NCI-H2029 treated with DMSO at 0.1 percent for 48 hours (cell line): Measurements from ENCODE around the gene ZNF91.
"Not testable (repeated sequence)": the region's sequence is repeated elsewhere in the genome, so short reads cannot be mapped to it uniquely, and the experiment has no call there.

Experiments
- DNase-seq: peaks from one replicate; lab custom pipeline; 2025; lab: John Stamatoyannopoulos, UW

The ZNF91 gene

DNA sequence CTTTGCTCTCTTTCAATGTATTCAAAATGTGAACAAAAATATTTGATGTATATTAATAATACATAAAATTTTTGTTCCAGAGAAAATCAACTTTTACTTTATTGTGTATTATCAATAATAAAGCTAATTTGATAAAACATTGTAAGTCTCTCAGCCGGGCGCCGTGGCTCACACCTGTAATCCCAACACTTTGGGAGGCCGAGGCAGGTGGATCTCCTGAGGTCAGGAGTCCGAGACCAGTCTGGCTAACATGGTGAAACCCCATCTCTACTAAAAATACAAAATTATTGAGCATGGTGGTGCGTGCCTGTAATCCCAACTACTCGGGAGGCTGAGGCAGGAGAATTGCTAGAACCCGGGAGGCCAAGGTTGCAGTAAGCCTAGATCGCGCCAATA, 449 bp upstream of the ZNF91 start:
- DNase-seq, result not testable (repeated sequence)

GRCh38 chr19:23394511-23394910, 760 bp downstream of the ZNF91 start:
- DNase-seq, result no peak

DNA sequence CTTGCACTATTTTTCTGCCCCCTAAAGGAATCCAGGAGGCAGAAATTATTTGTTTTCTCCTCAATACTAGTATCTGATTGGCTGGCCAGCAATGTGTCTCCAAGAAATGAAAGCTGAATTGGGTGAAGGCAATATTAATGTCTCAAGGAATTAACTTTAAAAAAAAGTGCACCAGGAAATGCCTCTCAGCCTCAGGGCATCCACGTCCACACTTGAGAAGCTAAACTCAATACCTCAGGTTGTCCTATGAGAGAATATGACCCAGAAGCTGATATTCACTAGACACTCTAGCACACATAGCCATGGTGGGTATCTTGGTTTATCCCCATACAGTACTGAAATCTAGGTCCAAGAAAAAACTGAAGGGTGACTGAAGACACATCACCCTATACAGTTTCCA, 2.1 kb downstream of the ZNF91 start:
- DNase-seq, result no peak

DNA sequence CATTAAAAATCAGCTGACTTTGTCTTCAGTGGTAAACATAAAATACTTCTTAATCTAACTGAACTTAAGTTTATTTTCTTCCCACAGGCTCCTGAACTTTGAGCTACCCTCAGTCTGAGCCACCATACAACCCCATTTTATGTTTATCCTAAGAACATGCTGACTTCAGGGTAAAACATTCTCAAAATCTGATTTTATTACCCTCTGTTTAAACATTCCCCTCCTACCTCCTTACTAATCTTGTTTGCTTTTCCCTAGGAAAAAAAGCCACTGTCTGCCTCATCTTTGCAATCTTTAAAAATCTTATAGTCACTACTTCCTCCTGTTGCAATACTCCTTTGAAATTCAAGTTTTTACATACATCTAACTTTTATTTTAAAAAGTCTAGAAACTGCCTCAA, 4.0 kb downstream of the ZNF91 start:
- DNase-seq, result no peak

DNA sequence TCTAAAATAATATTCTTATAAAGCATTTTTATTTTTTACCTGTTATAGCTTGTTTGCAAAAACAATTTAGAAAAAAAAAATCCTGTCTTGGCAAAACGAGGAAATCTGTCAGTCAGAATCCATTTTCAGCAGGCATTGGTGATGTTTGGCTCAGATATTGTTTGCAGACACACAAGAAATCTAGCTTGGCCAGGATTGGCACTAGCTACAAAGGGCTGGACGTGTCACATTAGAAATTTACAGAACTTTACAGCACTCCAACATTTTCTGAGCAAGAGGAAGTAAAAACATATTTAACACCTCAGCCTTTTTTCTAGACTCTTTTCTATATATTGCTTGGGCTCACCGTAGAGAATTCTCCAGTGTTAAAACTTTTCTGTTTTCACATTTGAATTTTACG, 9.9 kb downstream of the ZNF91 start:
- no peak for DNase-seq

DNA sequence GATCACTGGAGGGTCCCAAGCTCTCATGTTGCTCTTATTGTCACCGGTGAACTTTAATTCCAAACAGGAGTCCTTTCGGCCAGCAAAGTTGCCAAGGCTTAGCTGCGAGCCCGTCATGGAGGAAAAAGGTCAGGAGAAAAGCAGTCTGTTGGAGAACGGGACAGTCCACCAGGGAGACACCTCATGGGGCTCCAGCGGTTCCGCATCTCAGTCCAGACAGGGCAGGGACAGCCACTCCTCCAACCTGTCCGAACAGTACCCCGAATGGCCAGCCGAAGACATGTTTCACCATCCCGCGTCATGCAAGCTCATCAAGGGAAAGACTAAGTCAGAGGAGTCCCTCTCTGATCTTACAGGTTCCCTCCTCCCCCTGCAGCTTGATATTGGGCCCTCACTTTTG, 10.4 kb downstream of the ZNF91 start:
- no peak for DNase-seq

DNA sequence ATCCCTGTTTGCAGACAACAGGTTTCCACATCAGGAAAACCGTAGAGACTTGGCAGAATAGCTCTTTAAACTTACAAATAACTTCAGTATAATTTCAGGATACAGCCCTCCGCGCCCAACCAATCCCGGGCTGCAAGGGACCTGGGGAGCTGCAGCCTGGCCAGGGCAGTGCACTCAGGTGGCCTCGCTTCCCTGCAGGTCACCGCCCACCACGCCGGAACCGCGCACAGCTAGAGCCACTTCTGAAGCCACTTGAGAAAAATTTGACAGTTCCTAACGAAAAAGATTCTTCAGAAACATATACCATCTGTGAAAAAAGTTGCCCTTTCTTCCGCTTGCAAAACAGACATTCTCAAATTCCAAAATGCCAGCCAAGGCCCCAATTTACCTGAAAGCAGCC, 11.1 kb downstream of the ZNF91 start:
- no peak for DNase-seq

DNA sequence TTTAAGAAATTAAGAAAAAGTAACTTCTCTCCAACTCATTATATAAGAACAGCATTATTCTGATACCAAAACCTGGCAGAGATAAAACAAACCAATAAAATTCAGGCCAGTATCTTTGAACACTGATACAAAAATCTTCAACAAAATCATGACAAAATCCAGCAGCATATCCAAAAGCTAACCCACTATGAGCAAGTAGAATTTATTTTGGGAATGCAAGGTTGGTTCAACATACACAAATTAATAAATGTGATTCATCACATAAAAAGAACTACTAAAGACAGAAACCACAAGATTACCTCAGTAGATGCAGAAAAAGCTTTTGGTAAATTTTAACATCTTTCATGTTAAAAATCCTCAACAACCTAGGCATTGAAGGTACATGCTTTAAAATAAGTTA, 12.3 kb downstream of the ZNF91 start:
- no peak for DNase-seq

- no peak for DNase-seq
Observed at GRCh38 chr19:23381114-23381513, 14.2 kb downstream of the ZNF91 start.

GRCh38 chr19:23379671-23380070, 15.6 kb downstream of the ZNF91 start:
- peak; percentile 5 for DNase-seq

DNA sequence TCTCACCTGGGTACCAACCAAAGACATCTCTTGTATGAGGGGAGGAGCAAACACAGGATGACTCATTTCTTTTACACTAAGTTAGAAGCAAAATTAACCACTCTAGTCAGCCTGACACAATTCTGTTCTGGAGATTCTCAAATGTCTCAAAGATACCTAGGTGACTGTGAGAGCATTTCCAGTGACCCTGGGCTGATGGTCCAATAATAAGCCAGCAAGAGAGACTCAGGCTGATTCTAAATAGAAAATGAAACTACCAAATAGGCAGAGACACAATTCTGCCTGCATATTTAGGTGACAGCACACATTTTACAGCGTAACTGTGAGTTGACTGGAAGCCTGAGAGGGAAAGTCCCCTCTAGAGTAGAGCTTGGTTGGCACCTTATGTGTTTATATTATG, 16.3 kb downstream of the ZNF91 start:
- no peak for DNase-seq

DNA sequence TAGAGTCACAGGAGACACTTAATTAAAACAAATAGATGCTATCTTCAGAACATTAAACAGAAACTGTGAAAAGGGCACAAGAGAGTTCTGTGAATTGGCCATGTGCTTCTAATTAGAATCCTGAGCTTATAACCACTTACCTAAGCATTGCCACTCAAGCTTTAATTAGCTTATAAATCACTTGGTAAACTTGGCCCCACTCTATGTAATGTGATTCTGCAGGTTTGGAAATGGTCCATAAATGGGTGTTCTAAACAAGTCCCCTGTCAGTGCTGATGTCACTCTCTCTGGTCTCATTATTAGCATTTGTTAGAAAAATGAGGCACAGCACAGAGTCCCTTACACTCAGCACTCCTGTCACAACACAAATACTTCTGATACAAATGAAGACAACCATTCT, 18.0 kb downstream of the ZNF91 start:
- peak; percentile 16 for DNase-seq

GRCh38 chr19:23366437-23366836, 28.8 kb downstream of the ZNF91 start:
- DNase-seq, result no peak

- DNase-seq, result not testable (repeated sequence)
Observed at GRCh38 chr19:23366031-23366430, 29.2 kb downstream of the ZNF91 start.

DNA sequence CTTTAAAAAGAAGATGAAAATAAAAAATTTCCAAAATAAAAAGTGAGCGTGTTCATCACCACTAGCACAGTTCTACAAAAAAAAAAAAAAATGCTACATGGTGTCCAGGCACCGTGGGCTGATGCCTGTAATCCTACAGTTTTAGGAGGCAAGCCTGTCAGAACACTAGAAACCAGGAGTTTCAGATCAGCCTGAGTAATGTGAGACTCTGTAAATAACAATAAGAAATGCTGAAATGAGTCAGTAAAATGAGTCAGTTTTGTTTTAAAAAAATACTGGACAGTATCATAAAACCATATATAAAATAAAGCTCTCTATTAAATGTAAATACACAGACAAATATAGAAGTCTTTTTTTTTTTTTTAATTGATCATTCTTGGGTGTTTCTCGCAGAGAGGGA, 30.0 kb downstream of the ZNF91 start:
- no peak for DNase-seq

DNA sequence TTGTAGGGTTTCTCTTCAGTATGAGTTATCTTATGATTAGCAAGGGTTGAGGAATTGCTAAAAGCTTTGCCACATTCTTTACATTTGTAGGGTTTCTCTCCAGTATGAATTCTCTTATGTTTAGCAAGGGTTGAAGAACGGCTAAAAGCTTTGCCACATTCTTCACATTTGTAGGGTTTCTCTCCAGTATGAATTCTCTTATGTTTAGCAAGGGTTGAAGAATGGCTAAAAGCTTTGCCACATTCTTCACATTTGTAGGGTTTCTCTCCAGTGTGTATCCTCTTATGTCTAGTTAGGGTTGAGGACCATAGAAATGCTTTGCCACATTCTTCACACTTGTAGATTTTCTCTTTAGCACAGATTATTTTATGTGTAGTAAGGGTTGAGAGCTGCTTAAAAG, 33.4 kb downstream of the ZNF91 start:
- not testable (repeated sequence) for DNase-seq

DNA sequence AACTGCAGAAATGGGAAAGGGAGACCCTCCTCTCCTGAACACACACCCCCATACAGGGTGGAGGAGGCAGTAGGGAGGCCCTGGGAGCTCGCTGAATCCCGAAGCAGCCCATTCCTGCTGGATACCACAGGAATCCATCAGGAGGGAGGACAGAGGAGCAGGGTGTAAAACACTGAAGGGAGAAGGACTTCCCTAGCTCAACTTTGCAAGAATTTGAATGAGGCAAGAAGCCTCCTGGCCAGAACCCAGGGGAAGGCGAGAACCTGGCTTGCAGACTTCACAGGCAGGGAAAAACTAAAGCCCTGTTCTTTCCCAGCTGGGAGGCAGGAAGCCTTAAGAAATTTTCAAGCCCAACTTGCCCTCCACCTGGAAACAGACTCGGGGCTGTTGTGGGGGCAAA, 43.5 kb downstream of the ZNF91 start:
- no peak for DNase-seq

- DNase-seq, result no peak
Observed at GRCh38 chr19:23346696-23347095, 48.6 kb downstream of the ZNF91 start.

DNA sequence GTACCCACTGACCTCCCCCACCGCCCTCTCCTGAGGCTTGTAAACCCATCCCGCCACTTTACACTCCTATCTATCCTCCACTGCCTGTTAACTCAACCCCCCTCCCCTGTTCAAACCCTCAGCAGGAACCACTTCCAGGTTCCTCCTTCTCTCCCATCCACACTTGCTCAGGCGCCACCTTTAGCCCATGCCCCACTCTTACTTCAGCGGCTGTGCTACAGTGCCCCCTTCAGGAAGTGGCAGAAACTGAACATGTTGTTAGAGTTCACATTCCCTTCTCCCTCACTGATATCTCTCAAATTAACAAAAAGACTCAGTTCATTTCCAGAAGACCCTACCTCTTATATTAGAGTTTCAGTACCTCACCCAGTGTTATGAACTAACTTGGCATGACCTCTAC, 49.4 kb downstream of the ZNF91 start:
- DNase-seq, result no peak

DNA sequence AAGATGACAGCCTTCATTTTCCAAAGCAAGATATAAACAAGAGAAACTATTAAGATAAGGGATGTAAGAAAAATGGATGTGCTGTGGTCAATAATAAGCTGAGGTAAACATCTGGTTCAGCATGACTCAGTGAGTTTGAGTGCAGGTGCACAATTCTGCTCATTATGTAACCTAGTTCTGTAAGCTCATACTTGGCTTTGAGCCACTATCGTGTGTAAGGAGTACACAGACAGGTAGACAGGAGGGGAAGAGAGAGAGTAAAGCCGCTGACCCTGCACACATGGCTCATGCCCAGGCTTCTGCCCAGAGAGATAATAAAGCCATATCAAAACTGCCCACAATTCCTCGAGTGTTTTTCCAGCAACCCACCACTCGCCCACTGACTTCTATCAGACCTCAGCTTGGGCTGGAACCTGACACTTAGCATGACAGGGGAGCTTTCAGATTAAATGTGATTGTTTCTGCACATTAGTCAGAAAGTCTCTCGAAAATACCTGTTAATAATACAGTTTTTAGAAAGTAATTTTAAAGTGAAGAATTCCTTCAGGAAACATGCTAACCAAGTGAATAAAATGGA, 51.7 kb downstream of the ZNF91 start:
- DNase-seq, result no peak

DNA sequence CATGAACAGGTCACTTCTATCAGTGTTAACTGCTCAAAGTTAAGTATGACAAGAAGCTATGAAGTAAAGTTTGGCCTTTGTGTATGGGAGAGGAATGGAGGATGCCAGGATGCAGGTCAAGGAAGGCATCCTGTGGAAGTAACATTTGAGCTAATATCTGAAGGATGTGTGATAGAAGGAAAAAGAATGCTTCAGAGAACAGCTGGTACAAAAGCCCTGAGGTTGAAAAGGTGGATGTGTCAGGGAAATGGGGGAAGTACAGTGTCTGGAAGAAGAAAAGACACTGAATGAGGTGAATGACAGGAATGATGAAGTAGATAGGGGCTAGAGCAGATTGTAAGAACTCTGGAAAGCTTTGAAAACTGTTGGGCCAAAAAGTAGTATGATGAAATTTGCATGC, 67.1 kb downstream of the ZNF91 start:
- no peak for DNase-seq

- DNase-seq, result no peak
Observed at GRCh38 chr19:23321953-23322549, 73.2 kb downstream of the ZNF91 start.

- DNase-seq, result not testable (repeated sequence)
Observed at GRCh38 chr19:23321403-23321802, 73.9 kb downstream of the ZNF91 start.

- DNase-seq, result not testable (repeated sequence)
Observed at GRCh38 chr19:23319571-23319970, 75.7 kb downstream of the ZNF91 start.
